ENCODE data around the gene NR6A1.

NR6A1 gene

GRCh38 chr9:124769549-124770358 is 1.4 kb downstream of the NR6A1 start:
- H3K4me3 ChIP-seq = peak overlapping the region; percentile 87
- no peak for TF ChIP-seq CTCF (IDR thresholded peaks at IDR 0.05)
- H3K27ac ChIP-seq = no peak overlapping the region
- DNase-seq (ENCODE audit: low spot score) = no peak

GRCh38 chr9:124768750-124769548 is 2.2 kb downstream of the NR6A1 start:
- no peak for DNase-seq (ENCODE audit: low spot score)
- no peak for TF ChIP-seq CTCF (IDR thresholded peaks at IDR 0.05)
- Histone ChIP-seq H3K27ac (no peak overlapping the region), H3K4me3 (peak overlapping the region; percentile 87)

- no peak for DNase-seq (ENCODE audit: low spot score)
- Histone ChIP-seq H3K27ac (no peak overlapping the region), H3K4me3 (no peak overlapping the region)
- no peak for TF ChIP-seq CTCF (IDR thresholded peaks at IDR 0.05)
Measured at GRCh38 chr9:124768334-124768733, 2.8 kb downstream of the NR6A1 start.

GRCh38 chr9:124767821-124768220 is 3.3 kb downstream of the NR6A1 start:
- no peak overlapping the region for H3K4me3 ChIP-seq
- TF ChIP-seq CTCF (IDR thresholded peaks at IDR 0.05) = no peak
- no peak overlapping the region for H3K27ac ChIP-seq
- no peak for DNase-seq (ENCODE audit: low spot score)

- H3K27ac ChIP-seq = no peak overlapping the region
- no peak for TF ChIP-seq CTCF (IDR thresholded peaks at IDR 0.05)
- no peak overlapping the region for H3K4me3 ChIP-seq
- DNase-seq (ENCODE audit: low spot score) = no peak
Measured at GRCh38 chr9:124766815-124767554, 4.1 kb downstream of the NR6A1 start.

- no peak for DNase-seq (ENCODE audit: low spot score)
- H3K27ac ChIP-seq = no peak overlapping the region
- no peak overlapping the region for H3K4me3 ChIP-seq
- no peak for TF ChIP-seq CTCF (IDR thresholded peaks at IDR 0.05)
Measured at GRCh38 chr9:124766326-124766725, 4.8 kb downstream of the NR6A1 start.

Measured in coronary artery (tissue), 2 donors.